CD14-positive monocyte (primary cell): ENCODE measurements around the gene PLCXD3. TPM values are rescaled to one million over a fixed set of nuclear protein-coding genes. Genes with fewer than 3 reads are reported as not detected.

Source experiments
- DNase-seq, 3 donors: peaks; one replicate each; pipeline ENCODE4 v3.0.0-alpha.2; 2011 to 2022
- H2AFZ ChIP-seq: 2 replicates; pipeline ENCODE4 v1.6.0; 2012; ENCODE audit warnings: mild to moderate bottlenecking, low read depth, low read length, inconsistent platforms; ENCODE audit not compliant: insufficient read depth, poor library complexity, severe bottlenecking
- H3K27ac ChIP-seq, 2 donors: 1 replicate in 1 of 2; 2 replicates in 1 of 2; pipeline ENCODE4 v1.5.1; 2012 to 2013; ENCODE audit warnings: low read length in 2 of 2, control low read depth in 1 of 2, inconsistent platforms in 1 of 2, low read depth in 1 of 2, mild to moderate bottlenecking in 1 of 2
- H3K27me3 ChIP-seq, 2 donors: one replicate each; pipeline versions ENCODE4 v1.6.0 to v1.6.1; 2011 to 2013; ENCODE audit warnings: low read length in 2 of 2; ENCODE audit not compliant: control insufficient read depth in 2 of 2, insufficient read depth in 2 of 2
- H3K36me3 ChIP-seq, 2 donors: replicated peaks in 1 of 2; 1 replicate in 1 of 2; 2 replicates in 1 of 2; pipeline versions ENCODE4 v1.5.1 to v1.6.1; 2012 to 2013; ENCODE audit warnings: low read length in 2 of 2, control low read depth in 1 of 2, inconsistent platforms in 1 of 2, mild to moderate bottlenecking in 1 of 2; ENCODE audit not compliant: insufficient read depth in 2 of 2, control insufficient read depth in 1 of 2
- H3K4me1 ChIP-seq, 2 donors: 1 replicate in 1 of 2; 2 replicates in 1 of 2; pipeline versions ENCODE4 v1.5.1 to v1.6.1; 2012 to 2013; ENCODE audit warnings: low read length in 2 of 2, control low read depth in 1 of 2, inconsistent platforms in 1 of 2, mild to moderate bottlenecking in 1 of 2, moderate library complexity in 1 of 2; ENCODE audit not compliant: insufficient read depth in 2 of 2, control insufficient read depth in 1 of 2
- H3K4me2 ChIP-seq: replicated peaks from 2 replicates; pipeline ENCODE3; 2012; ENCODE audit warnings: low read length, moderate library complexity, mild to moderate bottlenecking; ENCODE audit not compliant: poor library complexity, severe bottlenecking; ENCODE audit errors: extremely low read depth
- H3K4me3 ChIP-seq, 3 experiments: fragments of 200-600 bp in 1 of 3; sonication (generic) in 1 of 3; replicated peaks in 1 of 3; 1 replicate in 2 of 3; 2 replicates in 1 of 3; pipeline ENCODE4 v1.5.1; 2011 to 2013; ENCODE audit warnings: low read length in 3 of 3, mild to moderate bottlenecking in 3 of 3, control low read depth in 2 of 3, low read depth in 2 of 3, inconsistent platforms in 1 of 3, moderate library complexity in 1 of 3
- H3K79me2 ChIP-seq: 2 replicates; pipeline ENCODE4 v1.6.0; 2012; ENCODE audit warnings: mild to moderate bottlenecking, control low read depth, inconsistent platforms, low read length, moderate library complexity; ENCODE audit not compliant: insufficient read depth
- H3K9ac ChIP-seq: 2 replicates; pipeline ENCODE4 v1.6.0; 2017; ENCODE audit warnings: low read length, mild to moderate bottlenecking; ENCODE audit not compliant: insufficient read depth, poor library complexity, severe bottlenecking
- H3K9me3 ChIP-seq, 2 donors: replicated peaks in 1 of 2; 1 replicate in 1 of 2; 2 replicates in 1 of 2; pipeline versions ENCODE4 v1.5.1 to v1.6.1; 2012 to 2013; ENCODE audit warnings: low read length in 2 of 2, control low read depth in 1 of 2; ENCODE audit not compliant: control insufficient read depth in 1 of 2, insufficient read depth in 1 of 2
- H4K20me1 ChIP-seq: 2 replicates; pipeline ENCODE4 v1.6.0; 2012; ENCODE audit warnings: mild to moderate bottlenecking, low read length, control low read depth, moderate library complexity; ENCODE audit not compliant: insufficient read depth
- H3K27ac Mint-ChIP-seq, 7 donors: one replicate each; pipeline ENCODE4 v1.8.0; 2020; ENCODE audit warnings: mild to moderate bottlenecking in 7 of 7, mixed read lengths in 7 of 7, moderate library complexity in 6 of 7, inconsistent platforms in 2 of 7
- H3K27me3 Mint-ChIP-seq, 3 donors: one replicate each; pipeline ENCODE4 v1.8.0; 2021 to 2022; ENCODE audit warnings: low read depth in 3 of 3, mild to moderate bottlenecking in 3 of 3, mixed read lengths in 3 of 3, moderate library complexity in 3 of 3, inconsistent platforms in 1 of 3
- H3K36me3 Mint-ChIP-seq, 2 donors: one replicate each; pipeline ENCODE4 v1.8.0; 2020; ENCODE audit warnings: mixed read lengths in 2 of 2, inconsistent platforms in 1 of 2, mild to moderate bottlenecking in 1 of 2
- H3K4me1 Mint-ChIP-seq: one replicate; pipeline ENCODE4 v1.8.0; 2020; ENCODE audit warnings: mild to moderate bottlenecking, mixed read lengths
- H3K4me3 Mint-ChIP-seq, 2 donors: one replicate each; pipeline ENCODE4 v1.8.0; 2020; ENCODE audit warnings: mild to moderate bottlenecking in 2 of 2, mixed read lengths in 2 of 2, moderate library complexity in 1 of 2
- H3K9me3 Mint-ChIP-seq, 7 donors: one replicate each; pipeline ENCODE4 v1.8.0; 2020 to 2022; ENCODE audit warnings: mixed read lengths in 7 of 7, mild to moderate bottlenecking in 6 of 7, moderate library complexity in 6 of 7, inconsistent platforms in 2 of 7
- CTCF ChIP-seq: fragments of 200-600 bp; IDR thresholded peaks from one replicate; pipeline ENCODE4 v1.8.0; 2022; ENCODE audit warnings: antibody characterized with exemption, mild to moderate bottlenecking
- WGBS: methylation state at CpG from one replicate; pipeline ENCODE4 v1.1.5; 2013; ENCODE audit warnings: missing lambda C conversion rate; ENCODE audit not compliant: insufficient coverage; 5-methylcytosine and 5-hydroxymethylcytosine counted together
- intact Hi-C, 2 donors: fragments of 100-400 bp; cut with micrococcal nuclease; formaldehyde crosslinking; loops; one replicate each; pipeline versions ENCODE4 v1.15.0 to v1.15.1; 2023
- polyA plus RNA-seq, 3 donors: library from polyadenylated mRNA; depleted of rRNA in 1 of 3; unstranded in 2 of 3; stranded (reverse) in 1 of 3; fragments of 300-500 nt in 2 of 3; fragments of >200 nt in 1 of 3; fragmentation: Illumina TruSeq in 2 of 3; gene quantifications; 1 replicate in 2 of 3; 2 replicates in 1 of 3; pipeline ENCODE4 v1.2.3, GENCODE V29; 2012 to 2021

PLCXD3 gene
- polyA plus RNA-seq, 3 donors, result not detected

DNA sequence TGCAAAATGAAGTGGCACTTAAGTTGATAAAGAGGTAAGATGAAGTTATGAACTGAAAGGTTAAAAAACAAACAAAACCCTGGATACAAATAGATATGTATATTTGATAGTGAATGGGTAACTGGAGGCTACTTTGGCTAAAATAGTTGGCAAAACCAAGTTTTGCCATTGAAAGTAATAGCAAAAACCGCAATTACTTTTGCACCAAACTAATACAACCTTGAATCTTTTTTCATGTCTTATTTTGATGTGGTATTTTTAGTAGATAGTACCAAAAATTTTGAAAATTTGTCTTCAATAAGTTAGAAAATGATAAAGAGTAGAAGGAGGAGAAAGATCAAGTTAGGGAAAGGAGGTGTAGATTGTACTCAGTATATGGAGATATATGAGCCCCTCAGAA, 47.9 kb upstream of the PLCXD3 start:
- H3K4me3 Mint-ChIP-seq, result no peak overlapping the region
- Histone ChIP-seq H4K20me1 (no peaks in the 10 kb centered on the region), H3K4me1 (no peaks in the 10 kb centered on the region), H3K27me3 (no peaks in the 10 kb centered on the region), H3K9me3 (peaks cover 0 to 3% of the 10 kb centered on the region in 2 donors), H3K4me3 (no peak overlapping the region), H3K9ac (no peak overlapping the region), H3K36me3 (no peaks in the 10 kb centered on the region), H3K79me2 (no peaks in the 10 kb centered on the region), H2AFZ (no peak overlapping the region), H3K27ac (no peak overlapping the region), H3K4me2 (no peak overlapping the region)
- H3K27ac Mint-ChIP-seq, result no peak overlapping the region
- no peaks in the 10 kb centered on the region for H3K36me3 Mint-ChIP-seq
- no peaks in the 10 kb centered on the region for H3K27me3 Mint-ChIP-seq
- peaks cover 0 to 5% (median 1%) of the 10 kb centered on the region in 7 donors for H3K9me3 Mint-ChIP-seq
- intact Hi-C loops, result no loop called here
- H3K4me1 Mint-ChIP-seq, result no peaks in the 10 kb centered on the region
- no CpG with 5 or more reads among the region's 1 CpG for WGBS
- DNase-seq, result no peak
- no peak for TF ChIP-seq CTCF

GRCh38 chr5:41547991-41548390, 37.6 kb upstream of the PLCXD3 start:
- H3K4me1 ChIP-seq, result no peaks in the 10 kb centered on the region
- no peak overlapping the region for H2AFZ ChIP-seq
- DNase-seq, result no peak
- Mint-ChIP-seq H3K27me3 (no peaks in the 10 kb centered on the region), H3K4me1 (no peaks in the 10 kb centered on the region), H3K9me3 (peaks cover 2 to 12% (median 6%) of the 10 kb centered on the region in 7 donors), H3K36me3 (no peaks in the 10 kb centered on the region), H3K4me3 (no peak overlapping the region), H3K27ac (no peak overlapping the region)
- no peaks in the 10 kb centered on the region for H3K27me3 ChIP-seq
- no peaks in the 10 kb centered on the region for H3K79me2 ChIP-seq
- no peak overlapping the region for H3K4me2 ChIP-seq
- H3K27ac ChIP-seq, result no peak overlapping the region
- WGBS, result no CpG with 5 or more reads among the region's 1 CpG
- no peak overlapping the region for H3K4me3 ChIP-seq
- H3K36me3 ChIP-seq, result no peaks in the 10 kb centered on the region
- H3K9me3 ChIP-seq, result peaks cover 3 to 6% of the 10 kb centered on the region in 2 donors
- intact Hi-C loops, result no loop called here
- no peak overlapping the region for H3K9ac ChIP-seq
- H4K20me1 ChIP-seq, result no peaks in the 10 kb centered on the region
- no peak for TF ChIP-seq CTCF
